H9 (cell line): ENCODE measurements around the gene GRIN2A. TPM values are rescaled to one million over a fixed set of nuclear protein-coding genes. Genes with fewer than 3 reads are reported as not detected.

Source experiments
- DNase-seq: peaks from one replicate; pipeline ENCODE4 v3.0.0-alpha.2; 2017
- H2AFZ ChIP-seq: one replicate; pipeline ENCODE4 v1.6.1; 2013; ENCODE audit warnings: mild to moderate bottlenecking, low read length, control low read depth, moderate library complexity
- H2AK5ac ChIP-seq: 2 replicates; pipeline ENCODE4 v1.6.1; 2013; ENCODE audit warnings: low read length, control low read depth, mixed read lengths; ENCODE audit not compliant: insufficient read length
- H2BK120ac ChIP-seq: one replicate; pipeline ENCODE4 v1.6.1; 2013; ENCODE audit warnings: low read depth, mild to moderate bottlenecking, low read length, control low read depth, inconsistent platforms; ENCODE audit not compliant: poor library complexity, severe bottlenecking
- H2BK12ac ChIP-seq: 2 replicates; pipeline ENCODE4 v1.6.1; 2013; ENCODE audit warnings: low read length, control low read depth, mixed read lengths, low read depth; ENCODE audit not compliant: insufficient read length
- H2BK15ac ChIP-seq: 2 replicates; pipeline ENCODE4 v1.6.1; 2013; ENCODE audit warnings: low read depth, low read length, control low read depth
- H2BK20ac ChIP-seq: one replicate; pipeline ENCODE4 v1.6.1; 2013; ENCODE audit warnings: low read depth, mild to moderate bottlenecking, low read length, control low read depth, inconsistent platforms; ENCODE audit not compliant: poor library complexity, severe bottlenecking
- H2BK5ac ChIP-seq: 2 replicates; pipeline ENCODE4 v1.6.1; 2013; ENCODE audit warnings: low read length, control low read depth, mixed read lengths; ENCODE audit not compliant: insufficient read length
- H3K14ac ChIP-seq: 2 replicates; pipeline ENCODE4 v1.6.1; 2013; ENCODE audit warnings: low read length, control low read depth; ENCODE audit not compliant: insufficient read depth
- H3K18ac ChIP-seq: 2 replicates; pipeline ENCODE4 v1.6.1; 2013; ENCODE audit warnings: low read depth, mild to moderate bottlenecking, mixed read lengths, low read length, control low read depth; ENCODE audit not compliant: insufficient read length
- H3K23ac ChIP-seq: 2 replicates; pipeline ENCODE4 v1.6.1; 2013; ENCODE audit warnings: low read length, control low read depth, mixed read lengths, low read depth; ENCODE audit not compliant: insufficient read length
- H3K23me2 ChIP-seq: 2 replicates; pipeline ENCODE4 v1.6.1; 2013; ENCODE audit warnings: low read depth, mild to moderate bottlenecking, mixed read lengths, low read length, control low read depth; ENCODE audit not compliant: insufficient read length, poor library complexity, severe bottlenecking
- H3K27ac ChIP-seq: 2 replicates; pipeline ENCODE4 v1.5.1; 2013; ENCODE audit warnings: low read length, control low read depth, mixed read lengths, low read depth; ENCODE audit not compliant: insufficient read length
- H3K27me3 ChIP-seq: 2 replicates; pipeline ENCODE4 v1.6.1; 2013; ENCODE audit warnings: low read length, control low read depth, inconsistent platforms; ENCODE audit not compliant: insufficient read depth
- H3K4ac ChIP-seq: 2 replicates; pipeline ENCODE4 v1.6.1; 2013; ENCODE audit warnings: low read depth, mild to moderate bottlenecking, control low read depth, inconsistent platforms, low read length, moderate library complexity
- H3K4me1 ChIP-seq: 2 replicates; pipeline ENCODE4 v1.6.1; 2013; ENCODE audit warnings: low read length, control low read depth, inconsistent platforms; ENCODE audit not compliant: insufficient read depth
- H3K4me2 ChIP-seq: 2 replicates; pipeline ENCODE4 v1.6.1; 2013; ENCODE audit warnings: low read length, control low read depth, mixed read lengths; ENCODE audit not compliant: insufficient read length, insufficient read depth
- H3K56ac ChIP-seq: 2 replicates; pipeline ENCODE4 v1.6.1; 2013; ENCODE audit warnings: low read depth, mild to moderate bottlenecking, mixed read lengths, low read length, control low read depth; ENCODE audit not compliant: insufficient read length
- H3K79me1 ChIP-seq: 2 replicates; pipeline ENCODE4 v1.6.1; 2013; ENCODE audit warnings: low read depth, mild to moderate bottlenecking, moderate library complexity, low read length, control low read depth, inconsistent platforms; ENCODE audit not compliant: insufficient read depth, poor library complexity, severe bottlenecking
- H3K79me2 ChIP-seq: 2 replicates; pipeline ENCODE4 v1.6.1; 2013; ENCODE audit warnings: low read length, control low read depth, inconsistent platforms; ENCODE audit not compliant: insufficient read depth
- H3K9ac ChIP-seq: 2 replicates; pipeline ENCODE4 v1.6.1; 2013; ENCODE audit warnings: low read length, control low read depth, mixed read lengths; ENCODE audit not compliant: insufficient read length; ENCODE audit errors: extremely low read depth
- H3K9me3 ChIP-seq: one replicate; pipeline ENCODE4 v1.6.1; 2013; ENCODE audit warnings: low read depth, low read length, inconsistent platforms; ENCODE audit not compliant: control insufficient read depth
- H3T11ph ChIP-seq: one replicate; pipeline ENCODE4 v1.6.1; 2013; ENCODE audit warnings: mild to moderate bottlenecking, low read length, control low read depth, inconsistent platforms
- H4K20me1 ChIP-seq: one replicate; pipeline ENCODE4 v1.6.1; 2013; ENCODE audit not compliant: control insufficient read depth, insufficient read length, insufficient read depth
- H4K5ac ChIP-seq: 2 replicates; pipeline ENCODE4 v1.6.1; 2013; ENCODE audit warnings: low read depth, mild to moderate bottlenecking, mixed read lengths, low read length, control low read depth; ENCODE audit not compliant: insufficient read length
- H4K8ac ChIP-seq: replicated peaks from 2 replicates; pipeline ENCODE4 v1.6.1; 2013; ENCODE audit warnings: low read length, control low read depth, mixed read lengths, low read depth; ENCODE audit not compliant: insufficient read length
- H4K91ac ChIP-seq: 2 replicates; pipeline ENCODE4 v1.6.1; 2013; ENCODE audit warnings: low read depth, mild to moderate bottlenecking, moderate library complexity, mixed read lengths, low read length, control low read depth; ENCODE audit not compliant: insufficient read length
- H3K27ac Mint-ChIP-seq, 3 experiments: 2 replicates in 2 of 3; 3 replicates in 1 of 3; pipeline ENCODE4 v1.8.0; 2020 to 2021; ENCODE audit warnings: mixed read lengths in 3 of 3, mild to moderate bottlenecking in 1 of 3, moderate library complexity in 1 of 3
- H3K27me3 Mint-ChIP-seq: 2 replicates; pipeline ENCODE4 v1.8.0; 2021; ENCODE audit warnings: low read depth, mild to moderate bottlenecking, moderate library complexity, mixed read lengths
- H3K36me3 Mint-ChIP-seq, 3 experiments: 2 replicates in 2 of 3; 3 replicates in 1 of 3; pipeline ENCODE4 v1.8.0; 2020 to 2021; ENCODE audit warnings: low read depth in 3 of 3, mixed read lengths in 3 of 3; ENCODE audit not compliant: insufficient read depth in 1 of 3
- H3K4me1 Mint-ChIP-seq, 2 experiments: 2 replicates each; pipeline ENCODE4 v1.8.0; 2020; ENCODE audit warnings: mixed read lengths in 2 of 2
- H3K4me3 Mint-ChIP-seq, 2 experiments: 2 replicates in 1 of 2; 3 replicates in 1 of 2; pipeline ENCODE4 v1.8.0; 2020 to 2021; ENCODE audit warnings: mild to moderate bottlenecking in 2 of 2, mixed read lengths in 2 of 2, moderate library complexity in 1 of 2
- H3K9me3 Mint-ChIP-seq, 2 experiments: 2 replicates in 1 of 2; 3 replicates in 1 of 2; pipeline ENCODE4 v1.8.0; 2020; ENCODE audit warnings: mild to moderate bottlenecking in 2 of 2, mixed read lengths in 2 of 2, moderate library complexity in 1 of 2
- CTCF ChIP-seq: fragments of 200-600 bp; sonication (generic); conservative IDR thresholded peaks from 3 replicates; pipeline ENCODE4 v1.8.0; 2021; ENCODE audit warnings: antibody characterized with exemption, mild to moderate bottlenecking
- WGBS: extraction: QIAGEN DNeasy Blood & Tissue Kit; methylation state at CpG from one replicate; pipeline ENCODE4 v1.1.7; 2013; ENCODE audit warnings: missing lambda C conversion rate, low lambda C conversion rate, mixed read lengths; ENCODE audit not compliant: insufficient read length; ENCODE audit errors: extremely low coverage; 5-methylcytosine and 5-hydroxymethylcytosine counted together
- total RNA-seq: library from RNA; stranded (reverse); gene quantifications from 2 replicates; pipeline ENCODE4 v1.2.1, GENCODE V29; 2021

The GRIN2A gene
- total RNA-seq, 1 experiment from 2014 or later = 1.5 TPM

- no peak overlapping the region for H3K14ac ChIP-seq
- H3K23ac ChIP-seq = no peak overlapping the region
- Mint-ChIP-seq H3K4me3 (no peak overlapping the region), H3K36me3 (peaks cover 0 to 2% (median 0%) of the 10 kb centered on the region in 3 experiments; a peak in 2 of 7 replicates), H3K4me1 (peaks cover 9% of the 10 kb centered on the region in 2 experiments), H3K9me3 (no peaks in the 10 kb centered on the region; a peak in 1 of 5 replicates), H3K27me3 (peaks cover 57% of the 10 kb centered on the region), H3K27ac (no peak overlapping the region)
- H3K9ac ChIP-seq = no peak overlapping the region
- no peak overlapping the region for H2BK15ac ChIP-seq
- H3K27me3 ChIP-seq = peaks cover 11% of the 10 kb centered on the region; the same call in 1 of the 2 replicates
- no peak overlapping the region for H4K8ac ChIP-seq
- no peak overlapping the region for H3T11ph ChIP-seq
- H4K20me1 ChIP-seq = no peaks in the 10 kb centered on the region
- H3K27ac ChIP-seq = no peak overlapping the region
- no peak overlapping the region for H2BK120ac ChIP-seq
- no peak overlapping the region for H3K56ac ChIP-seq
- no peaks in the 10 kb centered on the region for H3K79me2 ChIP-seq
- H3K4me2 ChIP-seq = no peak overlapping the region
- peaks cover 20% of the 10 kb centered on the region for H3K23me2 ChIP-seq
- H2AFZ ChIP-seq = no peak overlapping the region
- TF ChIP-seq CTCF = no peak
- H2AK5ac ChIP-seq = no peak overlapping the region
- no peaks in the 10 kb centered on the region for H3K9me3 ChIP-seq
- no peaks in the 10 kb centered on the region for H3K79me1 ChIP-seq
- no peak overlapping the region for H3K4ac ChIP-seq
- H4K91ac ChIP-seq = no peak overlapping the region
- H4K5ac ChIP-seq = no peak overlapping the region
- 0 out of 2 replicates have a peak, but pooled peaks cover 3% of the 10 kb centered on the region for H3K4me1 ChIP-seq
- H2BK20ac ChIP-seq = no peak overlapping the region
- WGBS = no CpG with 5 or more reads among the region's 2 CpGs
- H2BK5ac ChIP-seq = no peak overlapping the region
- DNase-seq = no peak
- H2BK12ac ChIP-seq = no peak overlapping the region
- no peak overlapping the region for H3K18ac ChIP-seq
Measured at GRCh38 chr16:10178080-10178479, 4.1 kb downstream of the GRIN2A start.
